Brain pericyte (primary cell): Measurements from ENCODE around the gene EBF4.
A peak's percentile ranks its signal among the peaks of the same experiment; 100 is the strongest.
"Not testable (repeated sequence)": the region's sequence is repeated elsewhere in the genome, so short reads cannot be mapped to it uniquely, and the experiment has no call there.

Source experiments
- DNase-seq: peaks from one replicate; pipeline ENCODE4 v3.0.0-alpha.2; 2012; ENCODE audit warnings: low read depth, low spot score

EBF4 gene

GRCh38 chr20:2673453-2673852 is 19.1 kb upstream of the EBF4 start:
- no peak for DNase-seq

DNA sequence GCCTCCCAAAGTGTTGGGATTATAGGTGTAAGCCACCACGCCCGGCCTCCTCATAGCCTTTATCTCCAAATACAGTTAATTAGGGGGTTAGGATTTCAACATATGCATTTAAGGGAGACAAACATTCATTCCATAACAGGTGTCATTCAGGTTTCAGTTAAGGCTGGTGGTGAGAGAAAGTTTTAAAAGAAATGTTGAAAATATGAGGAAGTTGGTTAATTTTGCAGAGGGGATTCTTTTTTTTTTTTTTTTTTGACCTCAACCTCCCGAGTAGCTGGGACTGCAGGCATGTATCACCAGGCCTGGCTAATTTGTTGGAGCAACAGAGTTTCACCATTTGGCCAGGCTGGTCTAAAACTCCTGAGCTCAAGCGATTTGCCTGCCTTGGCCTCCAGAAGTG is 12.5 kb upstream of the EBF4 start:
- no peak for DNase-seq

DNA sequence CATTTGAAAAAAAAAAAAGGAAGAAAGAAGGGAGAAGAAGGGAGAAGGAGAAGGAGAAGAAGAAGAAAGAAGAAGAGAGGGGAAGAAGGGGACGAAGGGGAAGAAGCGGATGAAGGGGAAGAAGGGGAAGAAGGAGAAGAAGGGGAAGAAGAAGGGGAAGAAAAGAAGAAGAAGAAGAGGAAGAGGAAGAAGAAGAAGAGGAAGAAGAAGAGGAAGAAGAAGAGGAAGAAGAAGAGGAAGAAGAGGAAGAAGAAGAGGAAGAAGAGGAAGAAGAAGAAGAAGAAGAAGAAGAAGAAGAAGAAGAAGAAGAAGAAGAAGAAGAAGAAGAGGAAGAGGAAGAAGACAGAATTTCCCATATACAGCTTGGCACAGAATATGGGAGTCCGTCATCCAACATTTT is 10.5 kb upstream of the EBF4 start:
- DNase-seq = not testable (repeated sequence)

GRCh38 chr20:2684817-2685216 is 7.8 kb upstream of the EBF4 start:
- not testable (repeated sequence) for DNase-seq

GRCh38 chr20:2687514-2687913 is 5.1 kb upstream of the EBF4 start:
- no peak for DNase-seq

DNA sequence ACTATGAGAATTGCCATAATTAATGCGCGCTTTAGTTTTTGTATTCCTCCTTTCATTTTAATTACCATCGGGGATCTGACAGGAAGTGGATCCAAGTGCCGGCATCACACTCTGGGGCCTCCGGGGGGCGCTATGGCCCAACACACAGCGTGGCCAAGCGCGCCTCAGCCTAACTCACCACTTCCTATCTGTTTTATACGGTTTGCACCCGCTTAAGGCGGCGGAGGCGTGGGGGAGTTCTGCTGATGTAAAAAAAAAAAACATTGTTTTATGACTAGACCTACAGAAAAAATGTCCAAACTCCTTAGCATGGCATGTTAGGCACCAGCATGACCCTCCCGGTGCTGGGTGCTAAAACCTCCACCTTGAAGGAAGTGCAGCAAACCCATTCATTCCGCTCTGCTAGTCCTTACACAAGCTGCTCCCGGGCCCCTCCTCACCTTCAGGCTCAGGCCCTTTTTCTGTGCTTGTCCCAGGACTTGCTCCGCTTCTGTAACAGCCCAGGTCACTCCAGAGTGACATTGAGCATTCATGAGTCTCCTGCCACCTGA is 4.5 kb upstream of the EBF4 start:
- DNase-seq = no peak

- no peak for DNase-seq
Observed at GRCh38 chr20:2690213-2690612, 2.4 kb upstream of the EBF4 start.

GRCh38 chr20:2690718-2691117 is 1.9 kb upstream of the EBF4 start:
- no peak for DNase-seq

GRCh38 chr20:2691127-2691526 is 1.5 kb upstream of the EBF4 start:
- DNase-seq = no peak

GRCh38 chr20:2691663-2692035 is 931 bp upstream of the EBF4 start:
- DNase-seq = no peak

GRCh38 chr20:2692886-2693285 is 306 bp downstream of the EBF4 start:
- DNase-seq = no peak

DNA sequence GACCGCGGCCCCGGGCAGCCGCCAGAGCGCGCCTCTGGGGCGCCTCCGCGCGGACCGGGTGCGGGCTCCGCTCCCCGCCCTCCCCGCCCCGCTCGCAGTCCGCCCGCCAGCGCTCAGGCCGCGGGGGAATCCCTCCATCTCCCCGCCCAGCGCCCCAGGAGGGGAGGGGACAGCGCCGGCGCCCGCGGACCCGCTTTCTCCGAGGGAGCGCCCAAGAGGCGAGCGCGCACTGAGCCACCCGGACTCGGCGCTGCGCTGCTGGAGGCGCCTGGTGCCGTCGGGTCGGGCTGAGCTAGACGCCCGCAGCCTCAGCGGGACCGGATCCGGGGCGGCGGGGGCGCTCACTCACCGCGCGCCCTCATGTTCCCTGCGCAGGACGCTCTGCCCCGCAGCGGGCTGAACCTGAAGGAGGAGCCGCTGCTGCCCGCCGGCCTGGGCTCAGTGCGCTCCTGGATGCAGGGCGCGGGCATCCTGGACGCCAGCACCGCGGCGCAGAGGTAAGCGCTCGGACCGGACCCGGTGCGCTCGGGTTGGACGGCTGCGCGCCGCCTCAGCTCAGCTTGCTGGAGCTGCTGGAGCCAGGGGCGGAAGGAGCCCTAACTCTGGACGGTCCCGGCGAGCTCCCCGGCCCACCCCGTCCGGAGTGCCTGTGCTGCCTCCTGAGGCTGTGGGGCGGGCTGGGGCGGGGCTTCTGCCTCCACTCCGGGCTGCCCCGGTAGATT is 867 bp downstream of the EBF4 start:
- DNase-seq = no peak

- DNase-seq = no peak
Observed at GRCh38 chr20:2694008-2694471, 1.5 kb downstream of the EBF4 start.

GRCh38 chr20:2694519-2694918 is 1.9 kb downstream of the EBF4 start:
- no peak for DNase-seq

DNA sequence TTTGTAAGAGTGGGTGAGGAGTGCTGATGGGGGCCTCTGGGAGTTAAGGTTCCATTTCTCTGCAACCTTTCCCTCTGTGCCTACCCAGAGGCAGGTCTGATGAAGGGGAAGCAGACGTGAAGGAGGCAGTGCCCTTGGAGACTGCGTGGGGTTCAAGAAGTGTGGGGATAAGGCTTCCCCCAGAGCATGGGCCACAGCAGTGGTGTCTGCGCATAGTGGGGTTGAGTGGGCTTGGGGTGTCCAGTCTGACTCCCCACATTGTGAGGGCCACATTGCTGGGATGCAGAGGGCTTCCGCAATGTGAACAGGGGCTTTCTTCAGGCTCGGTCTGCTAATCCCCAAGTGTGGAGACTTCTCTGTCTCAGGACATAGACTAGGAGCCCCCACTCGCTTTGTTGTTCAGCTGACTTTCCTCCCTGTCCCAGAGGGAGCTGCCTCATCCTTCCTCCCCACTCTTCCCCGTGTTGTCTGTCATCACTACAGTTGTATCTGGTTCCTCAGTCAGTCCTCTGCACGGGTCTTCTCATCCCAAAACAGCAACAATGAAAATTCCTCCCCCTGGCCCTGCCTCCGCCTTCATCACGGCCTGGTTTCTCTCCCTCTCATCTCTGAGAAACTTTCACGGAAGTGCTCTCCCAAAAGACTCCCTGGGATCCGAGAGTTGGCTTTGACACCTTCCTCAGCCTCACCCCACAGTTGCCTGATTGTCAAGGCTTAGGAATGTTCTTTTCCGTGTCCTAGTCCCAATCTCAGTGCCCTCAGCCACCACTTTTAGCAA is 2.8 kb downstream of the EBF4 start:
- DNase-seq = no peak

GRCh38 chr20:2695984-2696525 is 3.5 kb downstream of the EBF4 start:
- not testable (repeated sequence) for DNase-seq

- no peak for DNase-seq
Observed at GRCh38 chr20:2696646-2697045, 4.1 kb downstream of the EBF4 start.

DNA sequence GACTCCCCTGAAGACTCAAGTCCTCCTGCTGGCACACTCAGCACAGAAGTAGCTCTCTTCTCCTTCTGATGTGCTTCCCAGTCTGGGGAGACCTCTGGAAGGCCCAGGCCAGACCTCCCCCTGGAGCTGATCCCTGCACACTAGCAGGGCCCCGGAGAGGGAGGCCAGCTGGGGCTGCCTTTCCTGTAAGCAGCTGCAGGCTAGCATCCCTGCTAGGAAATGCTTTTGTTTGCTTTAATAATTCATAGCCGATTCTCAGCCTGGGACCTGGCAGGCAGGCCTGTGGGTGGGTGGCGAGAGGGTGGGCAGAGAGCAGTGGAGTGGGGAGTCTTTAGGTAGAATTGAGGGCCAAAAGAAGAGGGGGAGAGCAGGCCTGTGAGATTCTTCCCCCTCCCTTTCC is 5.2 kb downstream of the EBF4 start:
- DNase-seq = peak; percentile 15

GRCh38 chr20:2698186-2698817 is 5.7 kb downstream of the EBF4 start:
- no peak for DNase-seq

DNA sequence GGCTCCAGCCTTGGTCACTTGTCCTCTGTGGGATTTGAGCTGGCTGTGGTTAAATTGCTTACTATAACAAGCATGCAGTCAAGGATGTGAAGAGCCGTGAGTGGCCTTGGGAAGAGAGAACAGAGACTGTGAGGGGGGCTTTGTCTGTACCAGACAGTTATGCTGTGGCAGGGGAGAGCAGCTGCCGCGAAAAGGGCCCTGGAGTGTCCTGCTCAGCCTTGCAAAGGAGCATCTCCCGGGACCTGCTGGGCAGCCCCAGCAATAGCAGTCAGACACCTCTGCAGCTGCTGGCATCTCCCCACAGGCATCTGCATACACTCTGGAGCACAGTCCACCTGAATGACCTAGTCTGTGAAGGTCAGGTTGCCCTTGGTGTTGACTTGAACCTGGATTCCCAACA is 6.3 kb downstream of the EBF4 start:
- DNase-seq = no peak

GRCh38 chr20:2699775-2700413 is 7.3 kb downstream of the EBF4 start:
- DNase-seq = no peak
